HPDE6-E6E7 (cell line): ENCODE measurements around the gene QSOX2.
"Not testable (repeated sequence)": the region's sequence is repeated elsewhere in the genome, so short reads cannot be mapped to it uniquely, and the experiment has no call there.

Experiments used
- DNase-seq: peaks from one replicate; pipeline ENCODE4 v3.0.0; 2011; ENCODE audit warnings: missing footprints; ENCODE audit errors: extremely low spot score

QSOX2 gene

GRCh38 chr9:136237486-136238341 lies 7.9 kb downstream of the QSOX2 start:
- no peak for DNase-seq

- not testable (repeated sequence) for DNase-seq
Observed at GRCh38 chr9:136236471-136237410, 8.9 kb downstream of the QSOX2 start.

- DNase-seq = no peak
Observed at GRCh38 chr9:136235709-136236455, 9.7 kb downstream of the QSOX2 start.

- no peak for DNase-seq
Observed at GRCh38 chr9:136235171-136235570, 10.4 kb downstream of the QSOX2 start.

- DNase-seq = no peak
Observed at GRCh38 chr9:136234597-136234996, 11.0 kb downstream of the QSOX2 start.

GRCh38 chr9:136233868-136234267 lies 11.7 kb downstream of the QSOX2 start:
- no peak for DNase-seq

- no peak for DNase-seq
Observed at GRCh38 chr9:136233411-136233810, 12.2 kb downstream of the QSOX2 start.

GRCh38 chr9:136232969-136233368 lies 12.6 kb downstream of the QSOX2 start:
- no peak for DNase-seq

GRCh38 chr9:136231478-136232297 lies 13.9 kb downstream of the QSOX2 start:
- DNase-seq = no peak

- no peak for DNase-seq
Observed at GRCh38 chr9:136230773-136231172, 14.8 kb downstream of the QSOX2 start.

- DNase-seq = no peak
Observed at GRCh38 chr9:136230365-136230764, 15.2 kb downstream of the QSOX2 start.

- DNase-seq = no peak
Observed at GRCh38 chr9:136229096-136230065, 16.2 kb downstream of the QSOX2 start.

GRCh38 chr9:136228107-136228875 lies 17.3 kb downstream of the QSOX2 start:
- peak; percentile 97 for DNase-seq

GRCh38 chr9:136226680-136227407 lies 18.8 kb downstream of the QSOX2 start:
- no peak for DNase-seq

- peak; percentile 76 for DNase-seq
Observed at GRCh38 chr9:136225748-136226679, 19.6 kb downstream of the QSOX2 start.

GRCh38 chr9:136225366-136225747 lies 20.3 kb downstream of the QSOX2 start:
- DNase-seq = no peak
